ENCODE results near the gene HSPA4.
A peak's percentile ranks its signal among the peaks of the same experiment; 100 is the strongest.
"Not testable (repeated sequence)": the region's sequence is repeated elsewhere in the genome, so short reads cannot be mapped to it uniquely, and the experiment has no call there.

HSPA4 gene

GRCh38 chr5:133051542-133052316, at the start of gene HSPA4:
TSS of gene HSPA4 (plus strand) at chr5:133052013. CDS start at chr5:133052251, 238 bp downstream.
- peak; percentile 99 for DNase-seq

GRCh38 chr5:133006653-133007052, 45.2 kb upstream of the HSPA4 start:
- no peak for DNase-seq

GRCh38 chr5:133008455-133008854, 43.4 kb upstream of the HSPA4 start:
- not testable (repeated sequence) for DNase-seq

- no peak for DNase-seq
These were observed 36.3 kb upstream of the HSPA4 start for GRCh38 chr5:133015466-133015865.

GRCh38 chr5:133017964-133018363, 33.8 kb upstream of the HSPA4 start:
- no peak for DNase-seq

- DNase-seq = not testable (repeated sequence)
These were observed 32.3 kb upstream of the HSPA4 start for GRCh38 chr5:133019471-133019870.

- DNase-seq = peak; percentile 95
These were observed 25.8 kb upstream of the HSPA4 start, which contains the start of gene ZCCHC10 for GRCh38 chr5:133025804-133026663. TSS of gene ZCCHC10 (minus strand) at chr5:133026549. CDS start at chr5:133026537, 12 bp downstream.

- DNase-seq = no peak
These were observed 25.1 kb upstream of the HSPA4 start for GRCh38 chr5:133026664-133027153.

GRCh38 chr5:133029416-133029815, 22.4 kb upstream of the HSPA4 start:
- DNase-seq = no peak

- DNase-seq = no peak
These were observed 21.3 kb upstream of the HSPA4 start for GRCh38 chr5:133030343-133031005.

GRCh38 chr5:133032852-133033742, 18.7 kb upstream of the HSPA4 start:
- DNase-seq = no peak

- no peak for DNase-seq
These were observed 17.7 kb upstream of the HSPA4 start for GRCh38 chr5:133034064-133034463.

- no peak for DNase-seq
These were observed 16.6 kb upstream of the HSPA4 start for GRCh38 chr5:133035224-133035623.

GRCh38 chr5:133036677-133037076, 15.1 kb upstream of the HSPA4 start:
- not testable (repeated sequence) for DNase-seq

GRCh38 chr5:133041157-133041784, 10.5 kb upstream of the HSPA4 start:
- DNase-seq = no peak

GRCh38 chr5:133041910-133042309, 9.9 kb upstream of the HSPA4 start:
- no peak for DNase-seq

GRCh38 chr5:133046560-133046959, 5.3 kb upstream of the HSPA4 start:
- DNase-seq = not testable (repeated sequence)

GRCh38 chr5:133047404-133047803, 4.4 kb upstream of the HSPA4 start:
- no peak for DNase-seq

- DNase-seq = no peak
These were observed 2.7 kb upstream of the HSPA4 start for GRCh38 chr5:133048993-133049725.

GRCh38 chr5:133049726-133050048, 2.1 kb upstream of the HSPA4 start:
- no peak for DNase-seq

GRCh38 chr5:133050521-133050920, 1.3 kb upstream of the HSPA4 start:
- DNase-seq = no peak

Data from NCI-H1436 (cell line).